PC-3 (cell line): Measurements from ENCODE around the gene SLC6A6. TPM values are rescaled to one million over a fixed set of nuclear protein-coding genes. Genes with fewer than 3 reads are reported as not detected.
A peak's percentile ranks its signal among the peaks of the same experiment; 100 is the strongest.

Source experiments
- ATAC-seq: fragments of 200-7000 bp; cut with Tn5 transposase; 2 replicates; pipeline ENCODE4 v1.9.1; 2020; ENCODE audit warnings: mild to moderate bottlenecking, moderate library complexity
- BruUV-seq: library from RNA; stranded (reverse); fragments of 400-500 nt; replicated peaks from 2 replicates; lab custom pipeline; 2021; lab: Mats Ljungman, UMichigan
- CTCF ChIA-PET: fragments of 300-600 bp; sonication (Branson Sonifier 250); formaldehyde crosslinking; loops from one replicate; lab custom pipeline; 2022; ENCODE audit warnings: antibody characterized with exemption; lab: Charles Lee
- POLR2A ChIA-PET: fragments of 300-600 bp; sonication (Branson Sonifier 250); formaldehyde crosslinking; loops from one replicate; lab custom pipeline; 2022; ENCODE audit warnings: antibody characterized with exemption; ENCODE audit not compliant: unreplicated experiment; lab: Charles Lee
- DNase-seq: peaks from one replicate; pipeline ENCODE4 v3.0.0-alpha.2; 2015
- H2AFZ ChIP-seq: fragments of 300-600 bp; sonication (generic); 2 replicates; pipeline ENCODE4 v1.6.0; 2016; ENCODE audit warnings: antibody characterized with exemption, low read length
- H3F3A ChIP-seq: fragments of 300-600 bp; sonication (generic); one replicate; pipeline ENCODE4 v1.6.0; 2017; ENCODE audit warnings: antibody characterized with exemption, low read length, control low read depth, mild to moderate bottlenecking; ENCODE audit not compliant: unreplicated experiment
- H3K27ac ChIP-seq: fragments of 300-600 bp; sonication (generic); 2 replicates; pipeline ENCODE4 v1.5.1; 2016; ENCODE audit warnings: mild to moderate bottlenecking, low read length
- H3K27me3 ChIP-seq: fragments of 300-600 bp; sonication (generic); 2 replicates; pipeline ENCODE4 v1.6.1; 2016; ENCODE audit warnings: low read length, mixed read lengths
- H3K36me3 ChIP-seq: fragments of 300-600 bp; sonication (generic); 2 replicates; pipeline ENCODE4 v1.6.1; 2016; ENCODE audit warnings: low read depth, mixed run types, low read length, mixed read lengths
- H3K4me1 ChIP-seq: fragments of 300-600 bp; sonication (generic); 2 replicates; pipeline ENCODE4 v1.5.1; 2016; ENCODE audit warnings: low read length; ENCODE audit not compliant: insufficient read depth
- H3K4me2 ChIP-seq: fragments of 300-600 bp; sonication (generic); 2 replicates; pipeline ENCODE4 v1.6.0; 2016; ENCODE audit warnings: low read length
- H3K4me3 ChIP-seq: fragments of 300-600 bp; sonication (generic); 2 replicates; pipeline ENCODE4 v1.5.1; 2016; ENCODE audit warnings: mild to moderate bottlenecking, low read length, mixed read lengths
- H3K79me2 ChIP-seq: fragments of 300-600 bp; sonication (generic); 2 replicates; pipeline ENCODE4 v1.6.1; 2017; ENCODE audit warnings: low read length, mixed read lengths
- H3K9ac ChIP-seq: fragments of 300-600 bp; sonication (generic); 2 replicates; pipeline ENCODE4 v1.6.0; 2016; ENCODE audit warnings: mild to moderate bottlenecking, low read length
- H3K9me2 ChIP-seq: fragments of 300-600 bp; sonication (generic); replicated peaks from 2 replicates; pipeline ENCODE4 v1.6.1; 2016; ENCODE audit warnings: mixed run types, low read length, mixed read lengths
- H3K9me3 ChIP-seq: fragments of 300-600 bp; sonication (generic); 2 replicates; pipeline ENCODE4 v1.6.1; 2016; ENCODE audit warnings: low read length, mixed read lengths
- H4K20me1 ChIP-seq: fragments of 300-600 bp; sonication (generic); 2 replicates; pipeline ENCODE4 v1.6.1; 2016; ENCODE audit warnings: low read length, mixed read lengths
- EZH2 ChIP-seq: fragments of 300-600 bp; sonication (generic); IDR thresholded peaks from one replicate; pipeline ENCODE4 v1.6.1; 2017; ENCODE audit warnings: antibody characterized with exemption, mild to moderate bottlenecking, low read length; ENCODE audit not compliant: unreplicated experiment
- EZH2phosphoT487 ChIP-seq: fragments of 300-600 bp; sonication (generic); IDR thresholded peaks from 2 replicates; pipeline ENCODE4 v1.6.1; 2018; ENCODE audit warnings: mild to moderate bottlenecking, antibody characterized with exemption, low read length, borderline replicate concordance
- intact Hi-C: fragments of 100-400 bp; cut with micrococcal nuclease; formaldehyde crosslinking; loops from 2 replicates; pipeline ENCODE4 v1.9.0; 2023
- total RNA-seq: library from RNA; depleted of rRNA; stranded (reverse); fragments of >200 nt; gene quantifications from 2 replicates; pipeline ENCODE4 v1.2.3, GENCODE V29; 2014
- TF ChIP-seq, protein P1 (sequence below): fragments of 300-600 bp; sonication (generic); conservative IDR thresholded peaks from 2 replicates; pipeline ENCODE4 v1.5.1; 2017; ENCODE audit warnings: antibody characterized with exemption, low read depth, mild to moderate bottlenecking, low read length

The SLC6A6 gene
- total RNA-seq, 1 experiment from 2014 or later: 28.1 TPM

DNA sequence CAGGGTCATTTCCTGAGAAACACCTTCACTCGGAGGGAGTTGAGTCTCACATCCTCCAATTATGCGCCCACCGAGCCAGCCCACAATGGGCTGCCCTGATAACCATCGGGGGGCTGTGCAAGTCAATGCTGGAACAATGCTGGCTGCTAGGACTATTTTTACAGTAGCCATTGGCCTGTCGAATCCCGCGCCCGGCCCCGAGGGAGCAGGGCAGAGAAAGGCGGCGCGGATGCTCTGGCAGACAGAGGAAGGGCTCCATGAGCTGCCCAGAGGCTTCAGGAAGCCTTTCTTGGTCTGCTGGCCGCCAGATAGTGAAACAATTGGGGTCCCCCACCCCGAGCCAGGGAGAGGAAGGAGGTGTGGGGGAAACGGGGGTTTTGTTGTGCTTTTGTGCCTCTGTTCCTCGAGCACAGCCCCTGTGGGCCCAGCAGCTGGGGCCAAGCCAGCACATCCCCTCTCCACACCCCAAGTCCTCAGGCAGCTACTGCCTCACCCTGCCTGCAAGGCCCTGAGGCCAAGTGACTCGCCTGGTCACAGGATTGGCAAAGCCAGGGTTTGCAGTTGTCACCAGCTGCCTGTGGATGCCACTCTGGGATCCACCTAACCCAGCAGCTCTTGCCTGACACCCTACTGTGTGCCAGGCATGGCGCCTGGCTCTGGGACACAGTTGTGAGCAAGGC, 39.0 kb downstream of the SLC6A6 start:
- H3K27ac ChIP-seq: peak overlapping the region; percentile 26
- peaks cover 48% of the 10 kb centered on the region for H3K79me2 ChIP-seq
- intact Hi-C loops: no loop called here

DNA sequence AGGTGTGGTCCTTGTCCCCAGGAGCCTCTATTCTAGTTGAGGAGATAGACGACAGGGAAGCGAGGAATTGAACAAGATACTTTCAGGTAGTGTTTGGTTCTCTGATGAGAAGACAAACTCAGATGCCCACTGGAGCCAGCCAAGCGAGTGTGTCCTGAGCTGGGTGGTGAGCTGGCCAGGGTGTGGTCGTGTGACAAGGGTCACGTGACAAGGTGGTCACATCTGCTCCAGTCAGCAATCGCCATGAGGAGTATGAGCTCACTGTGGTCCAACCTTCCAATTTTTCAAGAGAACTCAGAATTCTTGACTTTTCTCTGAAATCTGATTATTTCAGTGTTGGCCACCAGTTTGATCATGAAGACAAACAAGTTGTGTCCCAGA, 39.5 kb downstream of the SLC6A6 start:
- Histone ChIP-seq H3K79me2 (peaks cover 43% of the 10 kb centered on the region), H3K36me3 (peaks cover 15% of the 10 kb centered on the region), H3K9ac (no peak overlapping the region), H3K27ac (peak overlapping the region; percentile 26), H3K9me3 (no peaks in the 10 kb centered on the region), H3K9me2 (no peaks in the 10 kb centered on the region), H2AFZ (no peak overlapping the region), H3K4me2 (peak overlapping the region; percentile 7; the same call in 1 of the 2 replicates), H3K4me3 (no peak overlapping the region), H3F3A (no peaks in the 10 kb centered on the region), H3K4me1 (peaks cover 16% of the 10 kb centered on the region), H3K27me3 (no peaks in the 10 kb centered on the region), H4K20me1 (0 out of 2 replicates have a peak, but pooled peaks cover 5% of the 10 kb centered on the region)
- BruUV-seq: no TSS peak
- CTCF ChIA-PET: no interaction called here
- peak; percentile 17 for DNase-seq
- POLR2A ChIA-PET: no interaction called here
- intact Hi-C loops: no loop called here
- no peak for TF ChIP-seq EZH2phosphoT487
- TF ChIP-seq, protein P1, sequence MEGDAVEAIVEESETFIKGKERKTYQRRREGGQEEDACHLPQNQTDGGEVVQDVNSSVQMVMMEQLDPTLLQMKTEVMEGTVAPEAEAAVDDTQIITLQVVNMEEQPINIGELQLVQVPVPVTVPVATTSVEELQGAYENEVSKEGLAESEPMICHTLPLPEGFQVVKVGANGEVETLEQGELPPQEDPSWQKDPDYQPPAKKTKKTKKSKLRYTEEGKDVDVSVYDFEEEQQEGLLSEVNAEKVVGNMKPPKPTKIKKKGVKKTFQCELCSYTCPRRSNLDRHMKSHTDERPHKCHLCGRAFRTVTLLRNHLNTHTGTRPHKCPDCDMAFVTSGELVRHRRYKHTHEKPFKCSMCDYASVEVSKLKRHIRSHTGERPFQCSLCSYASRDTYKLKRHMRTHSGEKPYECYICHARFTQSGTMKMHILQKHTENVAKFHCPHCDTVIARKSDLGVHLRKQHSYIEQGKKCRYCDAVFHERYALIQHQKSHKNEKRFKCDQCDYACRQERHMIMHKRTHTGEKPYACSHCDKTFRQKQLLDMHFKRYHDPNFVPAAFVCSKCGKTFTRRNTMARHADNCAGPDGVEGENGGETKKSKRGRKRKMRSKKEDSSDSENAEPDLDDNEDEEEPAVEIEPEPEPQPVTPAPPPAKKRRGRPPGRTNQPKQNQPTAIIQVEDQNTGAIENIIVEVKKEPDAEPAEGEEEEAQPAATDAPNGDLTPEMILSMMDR: no peak
- no peak for TF ChIP-seq EZH2
- peak; percentile 39 for ATAC-seq

More for the DNA sequence above, 39.0 kb downstream of the SLC6A6 start:
- H2AFZ ChIP-seq: no peak overlapping the region
- 0 out of 2 replicates have a peak, but pooled peaks cover 5% of the 10 kb centered on the region for H4K20me1 ChIP-seq
- H3K4me3 ChIP-seq: no peak overlapping the region
- TF ChIP-seq EZH2: no peak
- no peak for TF ChIP-seq EZH2phosphoT487
- TF ChIP-seq, protein P1: no peak
- H3K9me3 ChIP-seq: no peaks in the 10 kb centered on the region
- peak overlapping the region; percentile 7; the same call in 1 of the 2 replicates for H3K4me2 ChIP-seq
- no peak overlapping the region for H3K9ac ChIP-seq
- H3K9me2 ChIP-seq: no peaks in the 10 kb centered on the region
- peaks cover 16% of the 10 kb centered on the region for H3K4me1 ChIP-seq
- peak; percentile 67 for DNase-seq
- CTCF ChIA-PET: interaction anchor here (0.9 kb wide), 1 partner anchor 11 kb away, joined by 3 read pairs; no protein-coding TSS in a partner anchor
- no peaks in the 10 kb centered on the region for H3F3A ChIP-seq
- POLR2A ChIA-PET: no interaction called here
- H3K27me3 ChIP-seq: no peaks in the 10 kb centered on the region
- BruUV-seq: no TSS peak
- peaks cover 10% of the 10 kb centered on the region for H3K36me3 ChIP-seq
- ATAC-seq: peak; percentile 90

DNA sequence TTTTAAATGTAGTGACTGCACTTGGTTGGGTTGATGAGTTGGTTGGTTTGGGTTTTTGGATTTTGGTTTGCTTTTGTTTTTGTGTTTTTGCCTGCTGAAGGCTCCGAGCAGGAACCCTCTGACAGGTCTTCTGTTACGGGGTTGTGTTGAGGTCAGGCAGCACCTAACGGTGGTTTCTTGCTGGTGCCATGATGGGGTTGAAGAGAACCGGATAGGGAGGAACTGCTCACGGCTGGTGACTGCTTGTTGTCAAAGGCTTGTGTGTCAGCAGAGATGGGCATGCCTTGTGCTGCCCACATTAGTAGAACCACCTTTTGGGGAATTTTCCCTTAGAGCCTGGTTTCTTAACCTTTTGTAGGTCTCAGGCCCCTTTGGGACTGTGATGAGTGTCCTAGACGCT, 42.0 kb downstream of the SLC6A6 start:
- POLR2A ChIA-PET: no interaction called here
- no TSS peak for BruUV-seq
- H3K4me2 ChIP-seq: no peak overlapping the region
- CTCF ChIA-PET: no interaction called here
- peaks cover 28% of the 10 kb centered on the region for H3K79me2 ChIP-seq
- TF ChIP-seq EZH2phosphoT487: no peak
- TF ChIP-seq EZH2: no peak
- TF ChIP-seq, protein P1: no peak
- no peaks in the 10 kb centered on the region for H3K27me3 ChIP-seq
- no peak overlapping the region for H3K9ac ChIP-seq
- peaks cover 31% of the 10 kb centered on the region for H3K36me3 ChIP-seq
- no peaks in the 10 kb centered on the region for H3K9me3 ChIP-seq
- intact Hi-C loops: no loop called here
- H4K20me1 ChIP-seq: 0 out of 2 replicates have a peak, but pooled peaks cover 5% of the 10 kb centered on the region
- no peak overlapping the region for H2AFZ ChIP-seq
- H3K9me2 ChIP-seq: no peaks in the 10 kb centered on the region
- H3K4me1 ChIP-seq: peaks cover 16% of the 10 kb centered on the region
- no peak for DNase-seq
- no peak overlapping the region for H3K27ac ChIP-seq
- H3F3A ChIP-seq: no peaks in the 10 kb centered on the region
- no peak overlapping the region for H3K4me3 ChIP-seq
- ATAC-seq: no peak
